ENCODE results near the gene CEP295NL. TPM values are rescaled to one million over a fixed set of nuclear protein-coding genes. Genes with fewer than 3 reads are reported as not detected.
A peak's percentile ranks its signal among the peaks of the same experiment; 100 is the strongest.

The CEP295NL gene
- total RNA-seq, 1 experiment from 2014 or later, result 2.0 TPM

GRCh38 chr17:78923660-78924453 lies 20.9 kb upstream of the CEP295NL start:
- peaks cover 30% of the 10 kb centered on the region for H3K4me1 Mint-ChIP-seq (ENCODE audit: low read depth, unreplicated experiment)
- Histone ChIP-seq H3K36me3 (ENCODE audit: control insufficient read depth, insufficient read depth, low read length) (peaks cover 2% of the 10 kb centered on the region; the same call in 1 of the 2 replicates), H3K4me3 (ENCODE audit: low read depth, low read length) (peak overlapping the region; percentile 80), H3K9me3 (no peaks in the 10 kb centered on the region), H3K27me3 (replicated peaks; ENCODE audit: control insufficient read depth, insufficient read depth, low read length) (no peaks in the 10 kb centered on the region), H3K4me1 (peaks cover 27% of the 10 kb centered on the region)
- peak overlapping the region; percentile 85 for H3K27ac Mint-ChIP-seq (ENCODE audit: unreplicated experiment)
- no peaks in the 10 kb centered on the region for H3K9me3 Mint-ChIP-seq (ENCODE audit: unreplicated experiment)
- intact Hi-C loops (cut with micrococcal nuclease; ENCODE audit: unreplicated experiment), result loop anchor here (2.0 to 5.0 kb wide), 3 partner anchors 38 to 57 kb away; no protein-coding TSS in a partner anchor
- TSS peak; percentile 53 for BruUV-seq (replicated peaks)
- H3K36me3 Mint-ChIP-seq (ENCODE audit: insufficient read depth, unreplicated experiment), result peaks cover 37% of the 10 kb centered on the region
- no peak for TF ChIP-seq CTCF (IDR thresholded peaks at IDR 0.05; ENCODE audit: insufficient read depth in 1 of 2, low read depth in 1 of 2, low read length in 1 of 2, severe bottlenecking in 1 of 2, unreplicated experiment in 1 of 2)
- CTCF ChIA-PET, result interaction anchor here (0.5 to 1.1 kb wide), 6 partner anchors 9 to 73 kb away, joined by 3 to 5 read pairs (median 4); no protein-coding TSS in a partner anchor
- POLR2A ChIA-PET, result interaction anchor here (0.6 to 1.1 kb wide), 3 partner anchors 25 to 48 kb away, joined by 3 to 4 read pairs (median 4); no protein-coding TSS in a partner anchor
- peak overlapping the region; percentile 90 for H3K4me3 Mint-ChIP-seq (ENCODE audit: unreplicated experiment)
- DNase-seq, result peak; percentile 85 to 87
- H3K27me3 Mint-ChIP-seq (ENCODE audit: insufficient read depth, unreplicated experiment), result peaks cover 3% of the 10 kb centered on the region

DNA sequence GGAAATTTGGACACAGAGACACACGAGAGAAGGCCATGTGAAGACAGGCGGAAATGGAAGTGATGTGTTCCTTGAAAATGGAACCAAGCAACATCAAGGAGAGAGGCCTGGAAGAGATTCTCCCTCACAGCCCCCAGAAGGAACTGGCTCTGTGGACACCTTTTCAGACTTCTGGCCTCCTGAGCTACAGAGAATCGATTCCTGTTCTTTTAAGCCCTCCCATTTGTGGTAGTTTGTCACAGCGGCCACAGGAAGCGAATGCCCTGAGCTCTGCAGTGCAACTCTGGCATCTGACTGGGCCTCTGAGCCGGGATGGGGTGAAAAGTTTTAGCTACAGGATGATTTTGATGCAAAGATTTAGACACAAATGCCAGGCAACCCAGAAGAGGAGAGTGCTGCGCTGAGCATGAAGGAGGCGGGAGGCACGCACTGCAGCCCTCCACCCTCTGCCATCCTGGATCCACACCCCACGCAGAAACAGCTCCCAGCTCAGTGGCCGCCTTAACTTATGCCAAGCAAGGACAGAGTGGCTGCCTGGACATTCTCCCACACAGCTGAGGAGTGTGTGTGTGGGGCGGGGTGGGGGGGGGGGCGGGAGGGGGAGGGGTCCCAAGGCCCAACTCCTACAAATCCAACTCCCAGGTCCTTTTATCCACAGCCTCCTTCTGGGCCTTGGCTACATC lies 20.0 kb upstream of the CEP295NL start:
- peaks cover 30% of the 10 kb centered on the region for H3K4me1 Mint-ChIP-seq (ENCODE audit: low read depth, unreplicated experiment)
- peak overlapping the region; percentile 90 for H3K4me3 Mint-ChIP-seq (ENCODE audit: unreplicated experiment)
- H3K9me3 ChIP-seq, result no peaks in the 10 kb centered on the region
- DNase-seq, result no peak
- H3K4me3 ChIP-seq (ENCODE audit: low read depth, low read length), result 0 out of 2 replicates have a peak overlapping the region, but pooled peaks have one; percentile 80
- H3K27me3 ChIP-seq (replicated peaks; ENCODE audit: control insufficient read depth, insufficient read depth, low read length), result no peaks in the 10 kb centered on the region
- ChIA-PET POLR2A (interaction anchor here (0.6 to 1.1 kb wide), 3 partner anchors 24 to 49 kb away, joined by 3 to 4 read pairs (median 4); no protein-coding TSS in a partner anchor), CTCF (interaction anchor here (0.5 to 1.1 kb wide), 6 partner anchors 8 to 72 kb away, joined by 3 to 5 read pairs (median 4); no protein-coding TSS in a partner anchor)
- H3K27ac Mint-ChIP-seq (ENCODE audit: unreplicated experiment), result peak overlapping the region; percentile 85
- peaks cover 27% of the 10 kb centered on the region for H3K4me1 ChIP-seq
- TF ChIP-seq CTCF (IDR thresholded peaks at IDR 0.05; ENCODE audit: insufficient read depth in 1 of 2, low read depth in 1 of 2, low read length in 1 of 2, severe bottlenecking in 1 of 2, unreplicated experiment in 1 of 2), result no peak
- H3K27me3 Mint-ChIP-seq (ENCODE audit: insufficient read depth, unreplicated experiment), result peaks cover 1% of the 10 kb centered on the region
- no TSS peak for BruUV-seq (replicated peaks)
- H3K36me3 ChIP-seq (ENCODE audit: control insufficient read depth, insufficient read depth, low read length), result peaks cover 2% of the 10 kb centered on the region; the same call in 1 of the 2 replicates
- H3K36me3 Mint-ChIP-seq (ENCODE audit: insufficient read depth, unreplicated experiment), result peaks cover 37% of the 10 kb centered on the region
- no peaks in the 10 kb centered on the region for H3K9me3 Mint-ChIP-seq (ENCODE audit: unreplicated experiment)
- intact Hi-C loops (cut with micrococcal nuclease; ENCODE audit: unreplicated experiment), result loop anchor here (5.0 kb wide), 2 partner anchors 39 to 56 kb away; no protein-coding TSS in a partner anchor

- no peak overlapping the region for H3K27ac Mint-ChIP-seq (ENCODE audit: unreplicated experiment)
- Histone ChIP-seq H3K4me1 (peaks cover 32% of the 10 kb centered on the region), H3K27me3 (replicated peaks; ENCODE audit: control insufficient read depth, insufficient read depth, low read length) (no peaks in the 10 kb centered on the region), H3K4me3 (ENCODE audit: low read depth, low read length) (no peak overlapping the region), H3K9me3 (no peaks in the 10 kb centered on the region), H3K36me3 (ENCODE audit: control insufficient read depth, insufficient read depth, low read length) (peaks cover 2% of the 10 kb centered on the region; the same call in 1 of the 2 replicates)
- peaks cover 41% of the 10 kb centered on the region for H3K36me3 Mint-ChIP-seq (ENCODE audit: insufficient read depth, unreplicated experiment)
- no peaks in the 10 kb centered on the region for H3K27me3 Mint-ChIP-seq (ENCODE audit: insufficient read depth, unreplicated experiment)
- intact Hi-C loops (cut with micrococcal nuclease; ENCODE audit: unreplicated experiment), result loop anchor here (5.0 kb wide), 2 partner anchors 41 to 54 kb away; no protein-coding TSS in a partner anchor
- no peak overlapping the region for H3K4me3 Mint-ChIP-seq (ENCODE audit: unreplicated experiment)
- ChIA-PET CTCF (interaction anchor here (0.7 kb wide), 1 partner anchor 40 kb away, joined by 3 read pairs; no protein-coding TSS in a partner anchor), POLR2A (no interaction called here)
- DNase-seq, result no peak
- no peak for TF ChIP-seq CTCF (IDR thresholded peaks at IDR 0.05; ENCODE audit: insufficient read depth in 1 of 2, low read depth in 1 of 2, low read length in 1 of 2, severe bottlenecking in 1 of 2, unreplicated experiment in 1 of 2)
- peaks cover 37% of the 10 kb centered on the region for H3K4me1 Mint-ChIP-seq (ENCODE audit: low read depth, unreplicated experiment)
- no TSS peak for BruUV-seq (replicated peaks)
- H3K9me3 Mint-ChIP-seq (ENCODE audit: unreplicated experiment), result no peaks in the 10 kb centered on the region
Observed at GRCh38 chr17:78921437-78921971, 18.5 kb upstream of the CEP295NL start.
